ENCODE data around the gene SEMA3C.

DNA sequence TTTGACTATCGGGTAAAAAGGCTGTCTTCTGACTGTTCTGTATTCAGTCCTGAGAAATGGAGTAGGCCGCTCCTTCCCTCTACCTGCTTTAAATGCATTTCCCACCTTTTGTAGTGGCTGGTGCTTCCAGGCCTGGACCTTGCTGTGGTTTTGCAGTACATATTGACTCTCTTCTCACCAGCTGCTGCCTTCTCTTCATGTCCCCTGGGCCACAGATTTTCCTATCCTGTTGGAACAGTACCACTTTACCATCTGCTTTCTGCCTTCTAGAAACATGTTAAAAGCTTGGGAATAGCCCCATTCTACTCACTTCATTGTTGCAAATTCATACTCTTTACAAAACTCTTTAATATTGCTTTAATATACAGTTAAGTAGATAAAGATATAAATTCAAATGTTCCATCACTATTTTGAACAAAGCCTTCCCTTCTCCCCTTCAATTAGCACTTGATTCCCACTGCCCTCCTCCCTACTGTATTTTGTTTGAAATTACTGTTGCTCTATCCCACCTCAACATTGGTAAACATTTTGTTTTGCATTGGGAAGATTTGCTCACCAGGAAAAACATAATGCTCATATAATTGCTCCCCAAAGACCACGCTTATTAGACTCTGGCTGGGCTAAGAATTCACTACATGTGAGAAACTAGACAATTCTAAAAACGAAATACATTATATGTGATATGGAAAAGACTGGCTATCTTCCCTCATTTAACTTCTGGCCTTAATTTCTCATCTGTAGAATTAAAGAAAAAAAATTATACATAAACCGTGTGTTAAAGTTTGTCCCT is 17.3 kb upstream of the SEMA3C start:
- TF ChIP-seq, protein P1, sequence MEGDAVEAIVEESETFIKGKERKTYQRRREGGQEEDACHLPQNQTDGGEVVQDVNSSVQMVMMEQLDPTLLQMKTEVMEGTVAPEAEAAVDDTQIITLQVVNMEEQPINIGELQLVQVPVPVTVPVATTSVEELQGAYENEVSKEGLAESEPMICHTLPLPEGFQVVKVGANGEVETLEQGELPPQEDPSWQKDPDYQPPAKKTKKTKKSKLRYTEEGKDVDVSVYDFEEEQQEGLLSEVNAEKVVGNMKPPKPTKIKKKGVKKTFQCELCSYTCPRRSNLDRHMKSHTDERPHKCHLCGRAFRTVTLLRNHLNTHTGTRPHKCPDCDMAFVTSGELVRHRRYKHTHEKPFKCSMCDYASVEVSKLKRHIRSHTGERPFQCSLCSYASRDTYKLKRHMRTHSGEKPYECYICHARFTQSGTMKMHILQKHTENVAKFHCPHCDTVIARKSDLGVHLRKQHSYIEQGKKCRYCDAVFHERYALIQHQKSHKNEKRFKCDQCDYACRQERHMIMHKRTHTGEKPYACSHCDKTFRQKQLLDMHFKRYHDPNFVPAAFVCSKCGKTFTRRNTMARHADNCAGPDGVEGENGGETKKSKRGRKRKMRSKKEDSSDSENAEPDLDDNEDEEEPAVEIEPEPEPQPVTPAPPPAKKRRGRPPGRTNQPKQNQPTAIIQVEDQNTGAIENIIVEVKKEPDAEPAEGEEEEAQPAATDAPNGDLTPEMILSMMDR (IDR thresholded peaks at IDR 0.05), result no peak
- no peak for TF ChIP-seq POLR2A (IDR thresholded peaks at IDR 0.05)
